Measurements from ENCODE around the gene KLHL21. TPM values are rescaled to one million over a fixed set of nuclear protein-coding genes. Genes with fewer than 3 reads are reported as not detected.

KLHL21 gene
- polyA plus RNA-seq, 1 donor, result 45.8 TPM

DNA sequence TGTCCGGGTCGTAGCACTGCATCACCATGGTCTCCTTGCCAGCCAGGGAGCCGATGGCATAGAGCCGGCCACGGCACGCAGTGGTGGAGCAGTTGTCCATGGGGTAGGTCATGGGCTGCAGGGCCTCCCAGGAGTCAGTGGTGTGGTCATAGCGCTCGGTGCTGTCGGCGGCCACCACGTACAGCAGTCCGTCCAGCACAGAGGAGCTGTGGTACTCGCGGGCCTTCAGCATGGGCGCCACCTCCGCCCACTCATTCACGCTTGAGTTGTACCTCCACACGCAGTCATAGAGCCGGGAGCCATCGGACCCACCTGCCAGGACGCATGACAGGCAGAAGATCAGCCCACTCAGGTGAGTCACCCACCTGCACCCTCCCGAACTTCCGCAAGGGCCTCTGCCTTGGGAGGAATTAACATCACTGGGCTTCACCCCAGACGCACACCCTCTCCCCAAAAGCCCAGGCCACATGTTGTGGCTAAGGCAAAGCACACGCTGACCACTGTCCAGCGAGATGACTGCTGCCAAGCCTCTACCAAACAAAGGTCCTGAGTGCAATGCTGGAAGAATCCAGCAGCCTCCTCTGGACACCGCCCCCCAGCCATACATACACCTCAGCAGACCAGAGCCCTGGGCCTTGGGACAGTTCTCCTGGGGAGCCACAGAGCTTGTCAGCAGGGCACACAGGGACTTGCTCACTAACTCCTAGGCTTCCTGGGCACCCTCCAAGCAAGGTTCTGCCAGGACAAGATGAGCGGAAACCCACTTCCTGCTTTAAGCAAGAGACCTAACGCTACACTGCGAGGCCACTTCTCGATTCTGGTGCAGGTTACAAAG, 3.3 kb downstream of the KLHL21 start:
- DNase-seq, result no peak

GRCh38 chr1:6597777-6598131, 4.9 kb downstream of the KLHL21 start:
- no peak for DNase-seq

DNA sequence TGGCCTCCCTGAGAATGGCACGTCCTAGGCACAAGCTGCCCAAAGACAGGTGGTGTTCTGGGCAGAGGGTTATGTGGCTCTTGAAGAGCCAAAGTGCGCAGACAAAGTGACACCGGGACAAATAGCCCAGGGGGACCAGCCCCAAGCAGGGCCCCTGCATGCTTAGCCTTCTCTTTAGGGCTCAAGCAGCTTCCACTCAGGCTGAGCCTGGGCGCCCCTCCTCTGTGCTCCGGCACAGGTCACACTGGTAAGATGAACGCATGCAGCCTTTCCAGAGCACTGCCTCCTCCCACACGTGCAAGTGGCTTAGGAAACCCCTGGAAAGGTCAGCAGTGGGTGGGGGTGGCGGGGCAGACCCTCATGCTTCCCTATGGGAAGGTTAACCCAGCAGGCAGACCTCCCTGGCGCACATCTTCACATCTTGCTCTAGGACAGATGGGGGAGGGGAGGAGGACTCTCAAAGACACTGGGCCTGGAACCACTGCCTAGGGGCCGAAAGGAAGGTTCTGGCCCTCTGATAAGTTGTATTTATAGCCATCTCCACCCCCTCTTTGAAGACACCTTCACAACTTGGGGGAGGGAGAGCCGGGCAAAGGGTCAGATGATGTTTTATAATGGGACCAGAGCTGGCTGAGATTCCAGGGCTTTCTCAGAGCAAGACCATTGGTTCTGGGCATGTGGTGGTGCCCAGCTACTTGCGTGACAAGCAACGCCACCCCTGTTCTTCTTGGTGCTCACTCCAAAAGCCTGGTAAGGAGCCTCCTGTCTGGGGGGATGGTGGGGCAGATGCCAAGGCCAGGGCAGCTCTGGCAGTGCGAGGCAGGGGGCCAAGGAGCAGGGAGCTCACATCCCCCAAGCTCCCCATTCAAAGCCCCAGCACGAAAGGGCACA, 5.5 kb downstream of the KLHL21 start:
- no peak for DNase-seq

DNA sequence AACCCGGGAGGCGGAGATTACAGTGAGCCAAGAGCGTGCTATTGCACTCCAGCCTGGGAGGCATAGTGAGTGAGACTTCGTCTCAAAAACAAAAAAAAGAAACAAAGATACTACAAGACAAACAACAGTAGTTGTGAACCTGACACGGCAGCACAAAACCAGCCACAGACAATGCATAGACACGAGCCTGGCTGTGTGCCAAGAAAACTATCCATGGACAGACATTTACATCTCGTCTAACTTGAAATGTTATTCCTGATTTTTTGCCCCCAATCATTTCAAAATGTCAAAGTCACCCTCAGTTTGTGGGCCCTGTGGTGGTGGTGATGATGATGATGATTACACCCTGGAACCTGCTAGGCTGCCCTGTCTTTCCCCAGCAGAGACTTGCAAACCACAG, 6.3 kb downstream of the KLHL21 start:
- DNase-seq, result no peak

GRCh38 chr1:6594977-6595740, 7.5 kb downstream of the KLHL21 start:
- no peak for DNase-seq

DNA sequence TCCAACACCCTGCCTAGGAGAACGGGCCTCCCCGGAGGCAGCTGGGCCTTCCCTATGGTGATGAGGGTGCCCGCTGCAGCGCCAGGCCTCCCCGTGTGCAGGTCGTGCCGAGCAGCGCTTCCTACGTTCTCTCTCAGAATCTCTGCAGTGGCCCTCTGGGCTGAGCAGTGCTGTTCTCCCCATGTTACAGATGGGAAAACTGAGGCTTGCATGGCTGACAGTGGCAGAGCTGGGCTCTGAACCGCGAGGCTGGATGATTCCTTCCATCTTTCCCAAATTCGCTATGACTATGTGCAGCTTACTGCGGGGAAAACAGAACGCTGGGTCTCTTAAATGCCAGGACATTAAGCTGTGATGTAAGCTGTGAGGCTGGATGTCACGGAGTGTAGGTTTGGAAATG, 8.9 kb downstream of the KLHL21 start:
- DNase-seq, result no peak

- DNase-seq, result no peak
Observed at GRCh38 chr1:6592865-6593593, 9.6 kb downstream of the KLHL21 start.

- DNase-seq, result no peak
Observed at GRCh38 chr1:6592441-6592840, 10.2 kb downstream of the KLHL21 start.

GRCh38 chr1:6591644-6592043, 11.0 kb downstream of the KLHL21 start:
- DNase-seq, result no peak

- DNase-seq, result no peak
Observed at GRCh38 chr1:6591222-6591621, 11.4 kb downstream of the KLHL21 start.

- no peak for DNase-seq
Observed at GRCh38 chr1:6590046-6590445, 12.6 kb downstream of the KLHL21 start.

DNA sequence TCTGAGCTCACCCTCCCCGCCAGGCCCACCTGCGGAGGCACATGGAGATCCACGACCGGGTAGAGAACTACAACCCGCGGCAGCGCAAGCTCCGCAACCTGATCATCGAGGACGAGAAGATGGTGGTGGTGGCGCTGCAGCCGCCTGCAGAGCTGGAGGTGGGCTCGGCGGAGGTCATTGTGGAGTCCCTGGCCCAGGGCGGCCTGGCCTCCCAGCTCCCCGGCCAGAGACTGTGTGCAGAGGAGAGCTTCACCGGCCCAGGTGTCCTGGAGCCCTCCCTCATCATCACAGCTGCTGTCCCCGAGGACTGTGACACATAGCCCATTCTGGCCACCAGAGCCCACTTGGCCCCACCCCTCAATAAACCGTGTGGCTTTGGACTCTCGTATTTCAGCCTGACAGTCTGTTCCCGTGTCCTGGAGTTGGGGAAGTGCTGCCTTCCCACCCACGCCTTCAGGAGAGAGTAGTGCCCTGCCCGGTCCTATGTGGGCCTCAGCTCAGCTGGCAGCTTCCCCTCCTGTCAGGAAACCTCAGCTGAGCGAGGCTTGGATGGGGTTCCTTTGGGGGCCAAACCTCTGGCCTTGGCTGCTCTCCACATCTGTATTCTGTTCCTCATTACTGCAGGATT, 13.7 kb downstream of the KLHL21 start:
- DNase-seq, result no peak

DNA sequence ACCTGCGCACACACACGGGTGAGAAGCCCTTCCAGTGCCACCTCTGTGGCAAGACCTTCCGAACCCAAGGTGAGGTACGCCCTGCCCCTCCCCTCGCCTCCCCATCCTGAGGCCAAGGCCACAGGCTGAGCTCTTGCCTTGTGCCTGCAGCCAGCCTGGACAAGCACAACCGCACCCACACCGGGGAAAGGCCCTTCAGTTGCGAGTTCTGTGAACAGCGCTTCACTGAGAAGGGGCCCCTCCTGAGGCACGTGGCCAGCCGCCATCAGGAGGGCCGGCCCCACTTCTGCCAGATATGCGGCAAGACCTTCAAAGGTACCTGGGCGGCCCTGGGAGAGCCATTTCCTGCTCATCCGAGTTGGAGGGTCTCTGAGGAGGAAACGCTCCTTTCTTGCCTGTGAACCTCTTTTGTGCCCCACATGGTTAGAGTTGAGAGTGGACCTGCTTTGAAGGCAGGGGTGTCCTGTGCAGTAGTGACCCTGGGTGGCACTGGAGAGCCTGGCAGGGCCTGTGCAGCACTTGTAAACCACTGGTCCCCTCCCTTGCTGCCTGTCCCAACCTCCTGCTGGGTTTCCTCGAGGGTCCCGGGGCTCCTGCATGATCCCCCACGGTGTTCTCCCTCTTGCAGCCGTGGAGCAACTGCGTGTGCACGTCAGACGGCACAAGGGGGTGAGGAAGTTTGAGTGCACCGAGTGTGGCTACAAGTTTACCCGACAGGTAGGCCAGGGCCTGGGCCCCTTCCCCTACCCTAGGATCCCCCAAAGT, 14.4 kb downstream of the KLHL21 start:
- DNase-seq, result no peak

DNA sequence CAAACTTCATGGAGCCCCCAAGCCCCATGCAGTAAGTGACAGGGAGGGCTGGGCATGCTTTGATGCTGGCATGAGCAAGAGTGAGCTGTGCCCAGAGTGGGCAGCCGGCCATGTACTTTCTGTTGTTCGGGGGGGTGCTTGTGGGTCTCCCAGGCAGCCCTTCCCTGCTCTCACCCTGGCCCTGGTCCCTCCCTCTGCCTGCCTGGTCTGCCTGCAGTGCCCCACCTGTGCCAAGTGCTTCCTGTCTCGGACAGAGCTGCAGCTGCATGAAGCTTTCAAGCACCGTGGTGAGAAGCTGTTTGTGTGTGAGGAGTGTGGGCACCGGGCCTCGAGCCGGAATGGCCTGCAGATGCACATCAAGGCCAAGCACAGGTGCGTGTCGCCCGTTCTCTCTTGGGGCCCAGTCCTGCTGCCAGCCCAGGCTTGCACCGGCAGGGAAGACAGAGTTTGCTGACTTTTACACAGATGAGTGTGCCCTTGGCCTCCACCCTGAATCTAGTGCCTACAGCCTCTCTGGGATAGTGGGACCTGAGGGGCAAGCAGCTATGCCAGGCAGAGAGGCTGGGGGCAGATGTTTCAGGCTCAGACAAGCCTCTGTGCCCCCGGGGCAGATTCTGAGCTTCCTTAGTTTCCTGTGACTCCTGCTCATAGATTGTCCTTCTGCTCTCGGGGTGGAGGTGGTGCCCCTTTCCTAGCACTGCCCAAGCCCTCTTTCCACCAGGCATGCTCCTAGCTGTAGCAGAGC, 15.2 kb downstream of the KLHL21 start:
- no peak for DNase-seq

- no peak for DNase-seq
Observed at GRCh38 chr1:6586404-6586816, 16.3 kb downstream of the KLHL21 start.

GRCh38 chr1:6585841-6586240, 16.8 kb downstream of the KLHL21 start:
- DNase-seq, result no peak

DNA sequence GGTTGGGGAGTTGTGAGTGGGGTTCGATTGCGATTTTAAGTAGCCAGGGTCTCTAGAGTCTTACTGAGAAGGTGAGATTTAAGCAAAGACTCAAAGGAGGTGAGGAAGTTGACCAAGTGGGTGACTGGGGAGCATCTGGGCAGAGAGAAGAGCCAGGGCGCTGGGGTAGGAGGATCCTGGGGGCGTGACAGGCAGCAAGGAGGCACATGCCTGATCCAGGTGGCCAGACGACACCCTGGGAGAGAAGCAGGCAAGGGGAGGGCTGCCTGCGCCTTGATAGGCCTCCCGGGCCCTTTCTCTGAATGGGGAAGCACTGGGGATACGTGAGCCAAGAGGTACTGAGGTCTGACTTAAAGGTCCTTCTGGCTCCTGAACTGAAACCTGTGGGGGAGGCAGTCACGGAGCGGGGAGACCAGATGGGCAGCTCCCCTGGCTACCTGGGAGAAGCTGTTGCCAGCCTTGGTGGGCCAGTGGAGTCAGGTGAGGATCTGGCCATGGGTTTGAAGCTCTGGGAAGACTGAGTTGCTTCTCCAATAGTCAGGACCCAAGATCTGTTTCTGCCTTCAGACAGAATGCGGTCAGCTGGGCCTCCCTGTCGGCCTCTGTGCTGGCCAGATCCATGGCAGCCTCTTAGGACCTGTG, 17.5 kb downstream of the KLHL21 start:
- no peak for DNase-seq

DNA sequence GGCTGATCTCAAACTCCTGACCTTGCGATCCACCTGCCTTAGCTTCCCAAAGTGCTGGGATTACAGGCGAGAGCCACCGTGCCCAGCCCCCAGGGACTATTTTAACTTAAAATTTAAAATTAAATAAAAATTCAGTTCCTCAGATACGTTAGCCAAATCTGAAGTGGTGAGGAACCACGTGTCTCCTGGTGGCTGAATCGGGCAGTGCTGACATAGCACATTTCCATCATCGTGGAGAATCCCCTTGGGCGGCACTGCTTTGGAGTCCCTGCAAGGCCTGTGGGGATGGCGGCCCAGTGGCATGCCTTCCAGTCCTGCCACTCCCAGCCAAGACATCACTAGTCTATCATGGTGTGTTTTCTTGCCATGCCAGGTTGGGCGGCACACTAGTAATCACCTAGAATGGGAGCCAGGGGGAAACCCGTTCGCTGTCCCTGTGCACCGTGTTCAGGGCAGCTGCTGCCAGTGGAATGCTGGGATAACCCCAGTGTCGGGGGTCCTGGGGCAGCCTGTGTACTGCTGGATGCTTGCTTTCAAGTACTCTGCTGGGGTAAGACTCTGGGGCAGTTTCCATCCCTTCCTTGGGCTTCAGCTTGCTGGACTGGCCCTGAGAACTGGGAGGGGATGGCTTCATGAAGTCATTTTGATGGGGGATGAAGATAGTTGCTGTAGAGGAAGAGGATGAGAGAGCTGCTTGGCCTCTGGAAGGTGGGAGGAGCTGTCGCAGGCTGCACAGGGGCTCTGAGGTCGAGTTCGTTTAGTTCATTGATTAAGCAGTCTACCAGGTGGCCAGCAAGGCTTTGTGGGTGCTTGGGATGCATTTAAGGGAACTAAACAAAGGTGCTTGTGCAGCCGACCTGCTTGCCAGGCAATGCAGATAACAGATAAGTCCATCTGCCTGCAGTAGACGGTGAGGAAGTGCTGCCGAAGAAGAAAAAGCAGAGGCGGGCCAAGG, 18.3 kb downstream of the KLHL21 start:
- DNase-seq, result no peak

DNA sequence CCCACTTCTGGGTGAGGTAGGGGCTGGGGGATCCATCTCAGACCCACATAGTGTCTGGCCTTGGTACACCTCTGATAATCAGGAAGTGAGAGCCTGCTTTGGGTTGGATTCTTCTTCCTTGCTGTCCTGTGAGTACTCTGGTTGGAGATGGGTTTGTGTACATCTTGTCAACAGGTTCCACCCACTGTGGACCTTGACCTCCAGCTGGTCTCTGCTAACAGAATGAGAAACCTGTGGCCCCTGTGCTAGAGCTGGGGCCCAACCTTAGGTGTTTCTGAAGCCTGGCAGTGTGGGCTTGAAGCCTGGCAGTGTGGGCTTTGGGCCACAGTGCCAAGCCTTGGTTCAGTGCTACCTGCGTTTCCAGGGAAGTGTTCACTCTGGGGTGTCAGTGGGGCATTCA, 20.3 kb downstream of the KLHL21 start:
- no peak for DNase-seq
